ENCODE measurements around the gene TMC1. TPM values are rescaled to one million over a fixed set of nuclear protein-coding genes. Genes with fewer than 3 reads are reported as not detected.

Gene TMC1
- total RNA-seq, 2 donors from 2014 or later, result 0.09 TPM; not detected in 1

GRCh38 chr9:72560086-72560485 lies 38.7 kb downstream of the TMC1 start:
- no peak for TF ChIP-seq CTCF (conservative IDR thresholded peaks at IDR 0.05)
- H3K9me3 Mint-ChIP-seq, result no peaks in the 10 kb centered on the region
- H3K9me3 ChIP-seq (ENCODE audit: control insufficient read depth, low read length), result no peaks in the 10 kb centered on the region
- no peaks in the 10 kb centered on the region for H3K27me3 Mint-ChIP-seq (ENCODE audit: insufficient read depth)
- 75 to 86% methylated on average over 1 of the region's 1 CpG for WGBS, 2 experiments (ENCODE audit: insufficient coverage in 1 of 2, insufficient read length in 1 of 2)
- H3K4me3 Mint-ChIP-seq, result no peak overlapping the region
- H3K36me3 Mint-ChIP-seq (ENCODE audit: low read depth), result no peaks in the 10 kb centered on the region
- no peak for DNase-seq
- H3K27ac Mint-ChIP-seq, result no peak overlapping the region
- peaks cover 24% of the 10 kb centered on the region for H3K27me3 ChIP-seq (ENCODE audit: control insufficient read depth, insufficient read depth, low read length, poor library complexity, severe bottlenecking)
- H3K4me3 ChIP-seq (ENCODE audit: low read length), result no peak overlapping the region
- no peaks in the 10 kb centered on the region for H3K36me3 ChIP-seq (ENCODE audit: control insufficient read depth, insufficient read depth, low read length)
- H3K27ac ChIP-seq (ENCODE audit: low read depth, low read length), result no peak overlapping the region
- H3K9ac ChIP-seq (ENCODE audit: extremely low read depth, low read length, poor library complexity, severe bottlenecking), result no peak overlapping the region
- peaks cover 2% of the 10 kb centered on the region for H3K4me1 ChIP-seq (ENCODE audit: control insufficient read depth, insufficient read depth, low read length)
- H3K4me1 Mint-ChIP-seq, result no peaks in the 10 kb centered on the region

- peaks cover 2% of the 10 kb centered on the region for H3K4me1 ChIP-seq (ENCODE audit: control insufficient read depth, insufficient read depth, low read length)
- H3K4me1 Mint-ChIP-seq, result no peaks in the 10 kb centered on the region
- peaks cover 2% of the 10 kb centered on the region for H3K9me3 Mint-ChIP-seq
- no peak overlapping the region for H3K9ac ChIP-seq (ENCODE audit: extremely low read depth, low read length, poor library complexity, severe bottlenecking)
- no peak overlapping the region for H3K4me3 ChIP-seq (ENCODE audit: low read length)
- no peak overlapping the region for H3K27ac Mint-ChIP-seq
- H3K27ac ChIP-seq (ENCODE audit: low read depth, low read length), result no peak overlapping the region
- TF ChIP-seq CTCF (conservative IDR thresholded peaks at IDR 0.05), result no peak
- no peak for DNase-seq
- no peak overlapping the region for H3K4me3 Mint-ChIP-seq
- no peaks in the 10 kb centered on the region for H3K9me3 ChIP-seq (ENCODE audit: control insufficient read depth, low read length)
- peaks cover 14% of the 10 kb centered on the region for H3K27me3 ChIP-seq (ENCODE audit: control insufficient read depth, insufficient read depth, low read length, poor library complexity, severe bottlenecking)
- H3K27me3 Mint-ChIP-seq (ENCODE audit: insufficient read depth), result no peaks in the 10 kb centered on the region
- H3K36me3 Mint-ChIP-seq (ENCODE audit: low read depth), result no peaks in the 10 kb centered on the region
- WGBS, 2 experiments (ENCODE audit: insufficient coverage in 1 of 2, insufficient read length in 1 of 2), result 87 to 100% methylated on average over 2 to 3 of the region's 4 CpGs
- no peaks in the 10 kb centered on the region for H3K36me3 ChIP-seq (ENCODE audit: control insufficient read depth, insufficient read depth, low read length)
Measured at GRCh38 chr9:72563806-72564205, 42.4 kb downstream of the TMC1 start.

- Histone ChIP-seq H3K4me1 (ENCODE audit: control insufficient read depth, insufficient read depth, low read length) (peaks cover 2% of the 10 kb centered on the region), H3K27me3 (ENCODE audit: control insufficient read depth, insufficient read depth, low read length, poor library complexity, severe bottlenecking) (peaks cover 14% of the 10 kb centered on the region), H3K27ac (ENCODE audit: low read depth, low read length) (no peak overlapping the region), H3K9me3 (ENCODE audit: control insufficient read depth, low read length) (no peaks in the 10 kb centered on the region), H3K9ac (ENCODE audit: extremely low read depth, low read length, poor library complexity, severe bottlenecking) (no peak overlapping the region), H3K4me3 (ENCODE audit: low read length) (no peak overlapping the region), H3K36me3 (ENCODE audit: control insufficient read depth, insufficient read depth, low read length) (no peaks in the 10 kb centered on the region)
- peaks cover 2% of the 10 kb centered on the region for H3K9me3 Mint-ChIP-seq
- no peaks in the 10 kb centered on the region for H3K36me3 Mint-ChIP-seq (ENCODE audit: low read depth)
- 100% methylated on average over 1 of the region's 2 CpGs; no CpG with 5 or more reads in 1 of the 2 experiments for WGBS, 2 experiments (ENCODE audit: insufficient coverage in 1 of 2, insufficient read length in 1 of 2)
- H3K4me1 Mint-ChIP-seq, result peaks cover 4% of the 10 kb centered on the region
- H3K27ac Mint-ChIP-seq, result no peak overlapping the region
- no peaks in the 10 kb centered on the region for H3K27me3 Mint-ChIP-seq (ENCODE audit: insufficient read depth)
- TF ChIP-seq CTCF (conservative IDR thresholded peaks at IDR 0.05), result no peak
- no peak for DNase-seq
- H3K4me3 Mint-ChIP-seq, result no peak overlapping the region
Measured at GRCh38 chr9:72564479-72565281, 43.3 kb downstream of the TMC1 start.
